ENCODE data around the gene SEPTIN2. TPM values are rescaled to one million over a fixed set of nuclear protein-coding genes. Genes with fewer than 3 reads are reported as not detected.

SEPTIN2 gene
- total and polyA plus RNA-seq, 10 of the 15 experiments (the other 5 are each of a cell fraction or from before 2014, with no cell fraction given) = 169 to 474 (median 269) TPM

DNA sequence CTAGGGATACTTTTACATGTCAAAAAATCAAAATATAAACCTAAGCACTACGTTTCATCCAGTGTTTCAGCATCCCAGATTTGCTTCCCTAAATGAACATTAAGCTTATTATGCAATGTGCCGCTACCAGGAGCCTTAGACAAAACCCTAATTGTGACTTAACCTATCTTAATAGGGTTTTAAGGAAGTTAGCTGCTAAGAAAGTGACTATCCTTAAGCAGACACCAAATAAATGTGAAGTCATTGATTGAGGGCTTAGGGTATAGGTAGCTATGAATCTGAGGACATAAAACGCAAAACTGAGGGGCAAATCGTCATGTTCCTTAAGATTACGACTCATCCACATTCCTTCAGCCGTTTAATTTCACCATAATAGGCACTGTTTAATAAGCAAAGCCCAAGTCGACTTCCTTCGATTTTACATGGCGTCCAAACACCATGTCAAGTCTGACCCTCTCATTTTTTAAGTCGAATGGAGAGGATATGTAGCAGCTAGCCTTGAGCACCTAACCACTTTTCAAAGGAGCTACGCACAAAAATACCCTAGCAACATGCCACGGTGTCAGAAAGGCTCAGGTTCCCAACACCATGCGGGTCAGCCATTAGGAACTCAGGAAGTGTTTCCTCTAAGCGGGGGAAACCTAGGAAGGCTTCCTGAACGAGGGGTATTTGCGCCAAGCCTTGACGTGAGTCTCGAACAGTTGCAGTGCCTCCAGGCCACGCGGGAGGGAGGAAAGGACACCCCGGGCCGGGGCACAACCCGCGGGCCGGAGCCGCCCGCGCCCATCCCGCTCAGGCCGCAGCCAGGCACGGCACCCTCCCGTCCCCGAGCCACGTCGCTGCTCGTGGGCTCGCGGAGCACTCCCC, 1.3 kb upstream of the SEPTIN2 start (continued):
- TF ChIP-seq CHD2 (IDR thresholded peaks at IDR 0.05; ENCODE audit: borderline replicate concordance, low read depth, low read length) (no peak; the same call in 1 of the 2 replicates), BACH1 (IDR thresholded peaks at IDR 0.05; ENCODE audit: borderline replicate concordance) (peak; percentile 94), HDAC2 (IDR thresholded peaks at IDR 0.05) (no peak), SREBF2 (IDR thresholded peaks at IDR 0.05; ENCODE audit: low read length) (no peak), KDM1A (IDR thresholded peaks at IDR 0.05; ENCODE audit: borderline replicate concordance) (no peak), NKRF (conservative IDR thresholded peaks at IDR 0.05) (peak; percentile 65; the same call in 1 of the 2 replicates), KAT2A (conservative IDR thresholded peaks at IDR 0.05; ENCODE audit: control insufficient read depth, low read depth, low read length) (no peak), TARDBP (IDR thresholded peaks at IDR 0.05; ENCODE audit: borderline replicate concordance) (0 out of 2 replicates have a peak, but pooled peaks have one; percentile 39), DPF2 (IDR thresholded peaks at IDR 0.05) (peak; percentile 85; the same call in 1 of the 2 replicates), ZNF207 (IDR thresholded peaks at IDR 0.05; ENCODE audit: borderline replicate concordance) (0 out of 2 replicates have a peak, but pooled peaks have one; percentile 56), POU2F2 (IDR thresholded peaks at IDR 0.05; ENCODE audit: borderline replicate concordance, low read depth, low read length) (no peak; the same call in 2 of the 3 replicates), ATF3 (IDR thresholded peaks at IDR 0.05; ENCODE audit: borderline replicate concordance, extremely low read depth, low read depth, low read length) (no peak), SREBF1 (IDR thresholded peaks at IDR 0.05; ENCODE audit: low read length) (no peak), MAX (IDR thresholded peaks at IDR 0.05; ENCODE audit: low read depth, low read length) (no peak), NBN (IDR thresholded peaks at IDR 0.05) (no peak), TAF1 (IDR thresholded peaks at IDR 0.05; ENCODE audit: borderline replicate concordance, low read depth, low read length) (no peak; the same call in 1 of the 2 replicates), GABPA (IDR thresholded peaks at IDR 0.05; ENCODE audit: low read depth) (no peak), POLR2AphosphoS2 (IDR thresholded peaks at IDR 0.05; ENCODE audit: low read depth, low read length) (no peak; the same call in 1 of the 2 replicates), CHD1 (IDR thresholded peaks at IDR 0.05; ENCODE audit: low read depth, low read length) (no peak; the same call in 1 of the 2 replicates)
- TF ChIP-seq, protein P1, sequence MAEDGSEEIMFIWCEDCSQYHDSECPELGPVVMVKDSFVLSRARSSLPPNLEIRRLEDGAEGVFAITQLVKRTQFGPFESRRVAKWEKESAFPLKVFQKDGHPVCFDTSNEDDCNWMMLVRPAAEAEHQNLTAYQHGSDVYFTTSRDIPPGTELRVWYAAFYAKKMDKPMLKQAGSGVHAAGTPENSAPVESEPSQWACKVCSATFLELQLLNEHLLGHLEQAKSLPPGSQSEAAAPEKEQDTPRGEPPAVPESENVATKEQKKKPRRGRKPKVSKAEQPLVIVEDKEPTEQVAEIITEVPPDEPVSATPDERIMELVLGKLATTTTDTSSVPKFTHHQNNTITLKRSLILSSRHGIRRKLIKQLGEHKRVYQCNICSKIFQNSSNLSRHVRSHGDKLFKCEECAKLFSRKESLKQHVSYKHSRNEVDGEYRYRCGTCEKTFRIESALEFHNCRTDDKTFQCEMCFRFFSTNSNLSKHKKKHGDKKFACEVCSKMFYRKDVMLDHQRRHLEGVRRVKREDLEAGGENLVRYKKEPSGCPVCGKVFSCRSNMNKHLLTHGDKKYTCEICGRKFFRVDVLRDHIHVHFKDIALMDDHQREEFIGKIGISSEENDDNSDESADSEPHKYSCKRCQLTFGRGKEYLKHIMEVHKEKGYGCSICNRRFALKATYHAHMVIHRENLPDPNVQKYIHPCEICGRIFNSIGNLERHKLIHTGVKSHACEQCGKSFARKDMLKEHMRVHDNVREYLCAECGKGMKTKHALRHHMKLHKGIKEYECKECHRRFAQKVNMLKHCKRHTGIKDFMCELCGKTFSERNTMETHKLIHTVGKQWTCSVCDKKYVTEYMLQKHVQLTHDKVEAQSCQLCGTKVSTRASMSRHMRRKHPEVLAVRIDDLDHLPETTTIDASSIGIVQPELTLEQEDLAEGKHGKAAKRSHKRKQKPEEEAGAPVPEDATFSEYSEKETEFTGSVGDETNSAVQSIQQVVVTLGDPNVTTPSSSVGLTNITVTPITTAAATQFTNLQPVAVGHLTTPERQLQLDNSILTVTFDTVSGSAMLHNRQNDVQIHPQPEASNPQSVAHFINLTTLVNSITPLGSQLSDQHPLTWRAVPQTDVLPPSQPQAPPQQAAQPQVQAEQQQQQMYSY (CRISPR knock-in tag; IDR thresholded peaks at IDR 0.05) = no peak
- TF ChIP-seq, protein P2, sequence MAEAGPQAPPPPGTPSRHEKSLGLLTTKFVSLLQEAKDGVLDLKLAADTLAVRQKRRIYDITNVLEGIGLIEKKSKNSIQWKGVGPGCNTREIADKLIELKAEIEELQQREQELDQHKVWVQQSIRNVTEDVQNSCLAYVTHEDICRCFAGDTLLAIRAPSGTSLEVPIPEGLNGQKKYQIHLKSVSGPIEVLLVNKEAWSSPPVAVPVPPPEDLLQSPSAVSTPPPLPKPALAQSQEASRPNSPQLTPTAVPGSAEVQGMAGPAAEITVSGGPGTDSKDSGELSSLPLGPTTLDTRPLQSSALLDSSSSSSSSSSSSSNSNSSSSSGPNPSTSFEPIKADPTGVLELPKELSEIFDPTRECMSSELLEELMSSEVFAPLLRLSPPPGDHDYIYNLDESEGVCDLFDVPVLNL (IDR thresholded peaks at IDR 0.05; ENCODE audit: low read depth, low read length) = no peak

All from GM12878 (cell line).